ENCODE measurements around the gene PGAM2.
A peak's percentile ranks its signal among the peaks of the same experiment; 100 is the strongest.

PGAM2 gene

GRCh38 chr7:44105832-44106231 lies 40.5 kb upstream of the PGAM2 start:
- Histone ChIP-seq H3K36me3 (ENCODE audit: low read depth) (no peaks in the 10 kb centered on the region), H3K4me1 (ENCODE audit: insufficient read depth, poor library complexity, severe bottlenecking) (peaks cover 16% of the 10 kb centered on the region), H3K9me3 (ENCODE audit: severe bottlenecking) (no peaks in the 10 kb centered on the region), H3K27ac (ENCODE audit: poor library complexity, severe bottlenecking) (no peak overlapping the region), H3K4me3 (ENCODE audit: severe bottlenecking) (no peak overlapping the region), H3K27me3 (ENCODE audit: insufficient read depth, poor library complexity, severe bottlenecking) (no peaks in the 10 kb centered on the region)
- DNase-seq (ENCODE audit: low spot score) (no peak), ATAC-seq (ENCODE audit: low read depth) (no peak)
- TF ChIP-seq CTCF (IDR thresholded peaks at IDR 0.05; ENCODE audit: poor library complexity, severe bottlenecking): no peak

DNA sequence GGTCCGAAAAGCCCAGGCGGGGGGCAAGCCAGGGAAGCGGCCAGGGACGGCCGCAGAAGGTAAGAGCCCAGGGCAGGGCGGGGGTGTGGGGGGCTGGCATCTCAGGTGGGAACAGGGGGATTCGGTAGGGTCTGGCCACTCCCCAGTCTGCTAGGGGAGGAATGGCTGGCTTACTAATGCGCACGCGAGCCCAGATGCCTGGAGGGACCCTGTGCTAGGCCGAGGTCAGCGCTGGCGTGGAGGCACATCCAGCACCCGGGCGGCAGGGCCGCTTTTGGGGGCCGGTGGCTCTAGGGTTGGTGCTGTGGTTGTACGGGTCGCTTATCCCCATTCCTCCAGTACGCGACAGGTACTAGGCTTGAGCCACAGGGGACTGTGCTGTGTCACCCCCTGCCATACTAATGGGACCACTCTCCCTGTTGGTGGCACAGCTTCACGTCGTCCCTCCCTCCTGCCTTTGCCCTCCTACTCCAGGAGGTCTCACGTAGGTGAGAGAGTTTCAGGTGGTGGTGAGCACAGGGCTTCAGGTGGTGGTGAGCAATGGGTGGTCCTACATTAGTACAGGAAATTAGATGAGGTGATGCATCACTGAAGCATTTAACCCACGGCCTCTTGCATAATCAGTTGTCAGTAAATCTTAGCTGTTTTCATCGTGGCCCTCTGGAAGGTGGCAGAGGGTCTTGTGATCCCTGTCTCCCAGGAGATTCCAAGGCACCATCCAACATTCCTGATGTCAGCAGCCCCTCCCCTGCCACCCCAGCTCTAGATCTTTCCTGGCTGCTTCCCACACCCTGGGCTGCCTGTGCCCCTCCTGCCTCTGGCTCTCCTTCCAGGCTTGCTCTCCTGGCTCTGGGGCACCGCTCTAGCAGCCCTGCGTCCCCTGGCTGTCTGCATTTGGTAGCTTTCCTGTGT lies 39.7 kb upstream of the PGAM2 start:
- no peak overlapping the region for H3K4me3 ChIP-seq (ENCODE audit: severe bottlenecking)
- no peak overlapping the region for H3K27ac ChIP-seq (ENCODE audit: poor library complexity, severe bottlenecking)
- no peak for TF ChIP-seq CTCF (IDR thresholded peaks at IDR 0.05; ENCODE audit: poor library complexity, severe bottlenecking)
- no peaks in the 10 kb centered on the region for H3K27me3 ChIP-seq (ENCODE audit: insufficient read depth, poor library complexity, severe bottlenecking)
- no peaks in the 10 kb centered on the region for H3K9me3 ChIP-seq (ENCODE audit: severe bottlenecking)
- DNase-seq (ENCODE audit: low spot score): no peak
- peaks cover 16% of the 10 kb centered on the region for H3K4me1 ChIP-seq (ENCODE audit: insufficient read depth, poor library complexity, severe bottlenecking)
- H3K36me3 ChIP-seq (ENCODE audit: low read depth): no peaks in the 10 kb centered on the region
- ATAC-seq (ENCODE audit: low read depth): peak; percentile 35

- H3K27me3 ChIP-seq (ENCODE audit: insufficient read depth, poor library complexity, severe bottlenecking): no peaks in the 10 kb centered on the region
- no peaks in the 10 kb centered on the region for H3K36me3 ChIP-seq (ENCODE audit: low read depth)
- H3K27ac ChIP-seq (ENCODE audit: poor library complexity, severe bottlenecking): no peak within 1 kb of the TSS
- ATAC-seq (ENCODE audit: low read depth) (no peak), DNase-seq (ENCODE audit: low spot score) (no peak)
- TF ChIP-seq CTCF (IDR thresholded peaks at IDR 0.05; ENCODE audit: poor library complexity, severe bottlenecking): no peak
- H3K4me1 ChIP-seq (ENCODE audit: insufficient read depth, poor library complexity, severe bottlenecking): peaks cover 16% of the 10 kb centered on the region
- H3K9me3 ChIP-seq (ENCODE audit: severe bottlenecking): no peaks in the 10 kb centered on the region
- H3K4me3 ChIP-seq (ENCODE audit: severe bottlenecking): no peak within 1 kb of the TSS
Observed at GRCh38 chr7:44103923-44104859, 38.8 kb upstream of the PGAM2 start, which contains the start of gene AEBP1. TSS of gene AEBP1 (plus strand) at chr7:44104345. CDS start at chr7:44104666, 321 bp downstream.

DNA sequence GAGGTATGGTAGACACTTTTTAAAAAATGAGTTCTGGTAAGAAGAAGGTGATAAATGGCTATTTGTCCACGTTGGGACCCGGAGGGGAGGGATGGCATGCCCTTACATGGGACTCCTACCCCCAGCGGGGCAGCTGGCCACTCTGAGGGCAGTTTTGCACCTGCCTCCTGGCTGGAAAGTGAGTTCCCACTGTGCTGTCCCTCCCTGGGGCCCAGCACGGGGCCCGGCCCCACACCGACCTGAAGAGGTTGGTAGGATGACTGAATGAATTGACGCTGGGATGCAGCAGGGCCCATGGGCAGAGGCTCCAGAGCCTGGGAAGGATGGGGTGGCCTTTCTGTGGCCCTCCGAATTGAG lies 38.2 kb upstream of the PGAM2 start:
- Histone ChIP-seq H3K9me3 (ENCODE audit: severe bottlenecking) (no peaks in the 10 kb centered on the region), H3K36me3 (ENCODE audit: low read depth) (no peaks in the 10 kb centered on the region), H3K27ac (ENCODE audit: poor library complexity, severe bottlenecking) (no peak overlapping the region), H3K4me1 (ENCODE audit: insufficient read depth, poor library complexity, severe bottlenecking) (peaks cover 16% of the 10 kb centered on the region), H3K27me3 (ENCODE audit: insufficient read depth, poor library complexity, severe bottlenecking) (no peaks in the 10 kb centered on the region), H3K4me3 (ENCODE audit: severe bottlenecking) (no peak overlapping the region)
- DNase-seq (ENCODE audit: low spot score): no peak
- no peak for ATAC-seq (ENCODE audit: low read depth)
- no peak for TF ChIP-seq CTCF (IDR thresholded peaks at IDR 0.05; ENCODE audit: poor library complexity, severe bottlenecking)

Data from RWPE2 (cell line).